PC-9 (cell line): Measurements from ENCODE around the gene CAV1. TPM values are rescaled to one million over a fixed set of nuclear protein-coding genes. Genes with fewer than 3 reads are reported as not detected.

Source experiments
- BruUV-seq: library from RNA; stranded (reverse); fragments of 400-500 nt; replicated peaks from 2 replicates; lab custom pipeline; 2021; lab: Mats Ljungman, UMichigan
- CTCF ChIA-PET: fragments of 300-600 bp; sonication (Branson Sonifier 250); formaldehyde crosslinking; loops from one replicate; lab custom pipeline; 2022; ENCODE audit warnings: antibody characterized with exemption; lab: Charles Lee
- POLR2A ChIA-PET: fragments of 300-600 bp; sonication (Branson Sonifier 250); formaldehyde crosslinking; loops from one replicate; lab custom pipeline; 2022; ENCODE audit warnings: antibody characterized with exemption; ENCODE audit not compliant: unreplicated experiment; lab: Charles Lee
- DNase-seq, 2 experiments: peaks; one replicate each; pipeline versions ENCODE4 v3.0.0 to v3.0.0-alpha.2; 2015 to 2022; ENCODE audit warnings: mixed read lengths in 1 of 2
- H2AFZ ChIP-seq: fragments of 200-600 bp; sonication (generic); 2 replicates; pipeline ENCODE4 v1.8.1; 2017; ENCODE audit warnings: antibody characterized with exemption
- H3F3A ChIP-seq: fragments of 200-600 bp; sonication (generic); 2 replicates; pipeline ENCODE4 v1.8.1; 2017; ENCODE audit warnings: antibody characterized with exemption, mild to moderate bottlenecking, low read depth; ENCODE audit not compliant: insufficient read depth
- H3K27ac ChIP-seq: fragments of 200-600 bp; sonication (generic); 2 replicates; pipeline ENCODE4 v1.6.1; 2016; ENCODE audit warnings: mixed run types
- H3K27me3 ChIP-seq: fragments of 200-600 bp; sonication (generic); 2 replicates; pipeline ENCODE4 v1.6.1; 2016; ENCODE audit warnings: low read depth, mixed run types; ENCODE audit not compliant: insufficient read depth
- H3K36me3 ChIP-seq: fragments of 200-600 bp; sonication (generic); 2 replicates; pipeline ENCODE4 v1.6.1; 2016; ENCODE audit warnings: low read depth, mixed run types
- H3K4me1 ChIP-seq: fragments of 200-600 bp; sonication (generic); replicated peaks from 2 replicates; pipeline ENCODE4 v1.6.1; 2016; ENCODE audit warnings: mixed run types; ENCODE audit not compliant: insufficient read depth
- H3K4me2 ChIP-seq: fragments of 200-600 bp; sonication (generic); 2 replicates; pipeline ENCODE4 v1.6.1; 2017; ENCODE audit warnings: mixed run types
- H3K4me3 ChIP-seq: fragments of 200-600 bp; sonication (generic); 2 replicates; pipeline ENCODE4 v1.6.1; 2016; ENCODE audit warnings: mixed run types
- H3K79me2 ChIP-seq: fragments of 200-600 bp; sonication (generic); 2 replicates; pipeline ENCODE4 v1.6.1; 2017; ENCODE audit warnings: low read depth, mixed run types
- H3K9me2 ChIP-seq: fragments of 200-600 bp; sonication (generic); 2 replicates; pipeline ENCODE4 v1.8.1; 2017; ENCODE audit warnings: mild to moderate bottlenecking; ENCODE audit not compliant: insufficient read depth
- H3K9me3 ChIP-seq: fragments of 200-600 bp; sonication (generic); 2 replicates; pipeline ENCODE4 v1.8.1; 2016; ENCODE audit warnings: low read depth; ENCODE audit not compliant: insufficient read depth
- H4K20me1 ChIP-seq: fragments of 200-600 bp; sonication (generic); 2 replicates; pipeline ENCODE4 v1.8.1; 2017; ENCODE audit not compliant: insufficient read depth
- CTCF ChIP-seq: fragments of 200-600 bp; sonication (generic); conservative IDR thresholded peaks from 2 replicates; pipeline ENCODE4 v1.6.1; 2017; ENCODE audit warnings: mixed run types, antibody characterized with exemption, mild to moderate bottlenecking, moderate library complexity
- EZH2 ChIP-seq: fragments of 200-600 bp; sonication (generic); IDR thresholded peaks from 2 replicates; pipeline ENCODE4 v1.8.0; 2017; ENCODE audit warnings: antibody characterized with exemption, low read depth
- intact Hi-C: fragments of 100-400 bp; cut with micrococcal nuclease; formaldehyde crosslinking; loops from one replicate; pipeline ENCODE4 v1.10.0; 2022; ENCODE audit not compliant: unreplicated experiment
- total RNA-seq: library from RNA; stranded (reverse); gene quantifications from 2 replicates; pipeline ENCODE4 v1.2.3, GENCODE V29; 2021

CAV1 gene
- total RNA-seq, 1 experiment from 2014 or later, result 1,077 TPM

- Histone ChIP-seq H3K27ac (no peak overlapping the region), H3K79me2 (no peaks in the 10 kb centered on the region), H2AFZ (no peak overlapping the region), H3K27me3 (no peaks in the 10 kb centered on the region), H3K4me1 (no peaks in the 10 kb centered on the region), H3F3A (no peaks in the 10 kb centered on the region), H3K9me3 (no peaks in the 10 kb centered on the region), H3K9me2 (no peaks in the 10 kb centered on the region), H3K36me3 (peaks cover 21% of the 10 kb centered on the region), H3K4me2 (no peak overlapping the region), H3K4me3 (no peak overlapping the region), H4K20me1 (no peaks in the 10 kb centered on the region)
- TF ChIP-seq EZH2 (no peak), CTCF (no peak)
- no TSS peak for BruUV-seq
- intact Hi-C loops, result no loop called here
- POLR2A ChIA-PET, result no interaction called here
- DNase-seq, result no peak
- CTCF ChIA-PET, result no interaction called here
Measured at GRCh38 chr7:116545411-116545993, 20.7 kb downstream of the CAV1 start.

GRCh38 chr7:116546054-116546453, 21.2 kb downstream of the CAV1 start:
- H3F3A ChIP-seq, result no peaks in the 10 kb centered on the region
- BruUV-seq, result no TSS peak
- intact Hi-C loops, result no loop called here
- no peak overlapping the region for H3K4me3 ChIP-seq
- POLR2A ChIA-PET, result no interaction called here
- TF ChIP-seq EZH2 (no peak), CTCF (no peak)
- H3K4me2 ChIP-seq, result no peak overlapping the region
- no peaks in the 10 kb centered on the region for H3K27me3 ChIP-seq
- no peaks in the 10 kb centered on the region for H4K20me1 ChIP-seq
- no peaks in the 10 kb centered on the region for H3K9me2 ChIP-seq
- no peaks in the 10 kb centered on the region for H3K9me3 ChIP-seq
- no peak overlapping the region for H2AFZ ChIP-seq
- no peak for DNase-seq
- no peaks in the 10 kb centered on the region for H3K79me2 ChIP-seq
- no peaks in the 10 kb centered on the region for H3K4me1 ChIP-seq
- no peak overlapping the region for H3K27ac ChIP-seq
- peaks cover 21% of the 10 kb centered on the region for H3K36me3 ChIP-seq
- CTCF ChIA-PET, result no interaction called here

- H2AFZ ChIP-seq, result no peak overlapping the region
- H3F3A ChIP-seq, result peaks cover 4% of the 10 kb centered on the region; the same call in 1 of the 2 replicates
- H3K27ac ChIP-seq, result no peak overlapping the region
- no peak overlapping the region for H3K4me2 ChIP-seq
- no peaks in the 10 kb centered on the region for H3K79me2 ChIP-seq
- no peak for DNase-seq
- ChIA-PET CTCF (interaction anchor here (0.5 to 0.7 kb wide), 2 partner anchors 10 to 152 kb away, joined by 3 to 6 read pairs; no protein-coding TSS in a partner anchor), POLR2A (no interaction called here)
- BruUV-seq, result no TSS peak
- H4K20me1 ChIP-seq, result no peaks in the 10 kb centered on the region
- TF ChIP-seq CTCF (no peak), EZH2 (no peak)
- no peaks in the 10 kb centered on the region for H3K27me3 ChIP-seq
- H3K36me3 ChIP-seq, result peaks cover 24% of the 10 kb centered on the region
- no peak overlapping the region for H3K4me3 ChIP-seq
- no peaks in the 10 kb centered on the region for H3K9me2 ChIP-seq
- intact Hi-C loops, result no loop called here
- no peaks in the 10 kb centered on the region for H3K4me1 ChIP-seq
- no peaks in the 10 kb centered on the region for H3K9me3 ChIP-seq
Measured at GRCh38 chr7:116546916-116547315, 22.1 kb downstream of the CAV1 start.
